Kidney glomerular epithelial cell (primary cell): ENCODE data around the gene OLFML2B.

Experiments
- DNase-seq: peaks from one replicate; lab custom pipeline; 2025; lab: John Stamatoyannopoulos, UW

Gene OLFML2B

GRCh38 chr1:161978011-161978790 is 45.5 kb downstream of the OLFML2B start:
- no peak for DNase-seq

- no peak for DNase-seq
Observed at GRCh38 chr1:161973924-161974845, 49.5 kb downstream of the OLFML2B start.

GRCh38 chr1:161972828-161973227 is 50.8 kb downstream of the OLFML2B start:
- no peak for DNase-seq

GRCh38 chr1:161970633-161971032 is 53.0 kb downstream of the OLFML2B start:
- DNase-seq: no peak

- no peak for DNase-seq
Observed at GRCh38 chr1:161970036-161970435, 53.6 kb downstream of the OLFML2B start.

GRCh38 chr1:161966067-161966466 is 57.6 kb downstream of the OLFML2B start:
- DNase-seq: no peak

- peak; percentile 84 for DNase-seq
Observed at GRCh38 chr1:161962091-161962887, 61.4 kb downstream of the OLFML2B start.

GRCh38 chr1:161958425-161958824 is 65.2 kb downstream of the OLFML2B start:
- DNase-seq: no peak

GRCh38 chr1:161956930-161957329 is 66.7 kb downstream of the OLFML2B start:
- no peak for DNase-seq

GRCh38 chr1:161956097-161956496 is 67.6 kb downstream of the OLFML2B start:
- DNase-seq: no peak

GRCh38 chr1:161955606-161956005 is 68.1 kb downstream of the OLFML2B start:
- no peak for DNase-seq

- DNase-seq: no peak
Observed at GRCh38 chr1:161954466-161954865, 69.2 kb downstream of the OLFML2B start.

- DNase-seq: no peak
Observed at GRCh38 chr1:161954050-161954449, 69.6 kb downstream of the OLFML2B start.

GRCh38 chr1:161953256-161953920 is 70.3 kb downstream of the OLFML2B start:
- DNase-seq: no peak

GRCh38 chr1:161952607-161953172 is 71.0 kb downstream of the OLFML2B start:
- no peak for DNase-seq

GRCh38 chr1:161951646-161952045 is 72.0 kb downstream of the OLFML2B start:
- no peak for DNase-seq

GRCh38 chr1:161950377-161950776 is 73.3 kb downstream of the OLFML2B start:
- DNase-seq: no peak

- DNase-seq: no peak
Observed at GRCh38 chr1:161949548-161949947, 74.1 kb downstream of the OLFML2B start.

- DNase-seq: no peak
Observed at GRCh38 chr1:161948435-161948834, 75.2 kb downstream of the OLFML2B start.

GRCh38 chr1:161946071-161946987 is 77.3 kb downstream of the OLFML2B start:
- DNase-seq: no peak
